ENCODE data around the gene NEUROG1. TPM values are rescaled to one million over a fixed set of nuclear protein-coding genes. Genes with fewer than 3 reads are reported as not detected.

Gene NEUROG1
- total RNA-seq, 1 experiment from 2014 or later: not detected

GRCh38 chr5:135567661-135568060 is 31.9 kb upstream of the NEUROG1 start:
- no peak for TF ChIP-seq CTCF (IDR thresholded peaks at IDR 0.05; ENCODE audit: unreplicated experiment)
- POLR2A ChIA-PET: interaction anchor here (2.0 to 2.1 kb wide), 2 partner anchors 9 to 87 kb away, joined by 6 to 7 read pairs; no protein-coding TSS in a partner anchor

GRCh38 chr5:135566422-135567400 is 30.9 kb upstream of the NEUROG1 start:
- H3K27me3 Mint-ChIP-seq (ENCODE audit: insufficient read depth, unreplicated experiment): peaks cover 16% of the 10 kb centered on the region
- intact Hi-C loops (cut with micrococcal nuclease): loop anchor here (1.0 kb wide), 1 partner anchor 104 kb away; no protein-coding TSS in a partner anchor
- no peak overlapping the region for H3K4me3 Mint-ChIP-seq (ENCODE audit: unreplicated experiment)
- DNase-seq (ENCODE audit: unreplicated experiment): no peak
- no peaks in the 10 kb centered on the region for H3K9me3 Mint-ChIP-seq (ENCODE audit: unreplicated experiment)
- peaks cover 9% of the 10 kb centered on the region for H3K4me1 Mint-ChIP-seq (ENCODE audit: insufficient read depth, unreplicated experiment)
- H3K36me3 Mint-ChIP-seq (ENCODE audit: insufficient read depth, unreplicated experiment): no peaks in the 10 kb centered on the region
- TF ChIP-seq CTCF (IDR thresholded peaks at IDR 0.05; ENCODE audit: unreplicated experiment): no peak
- POLR2A ChIA-PET: interaction anchor here (0.5 to 2.1 kb wide), 10 partner anchors 9 to 379 kb away, joined by 3 to 7 read pairs (median 4); no protein-coding TSS in a partner anchor
- no TSS peak for BruUV-seq (replicated peaks)
- CTCF ChIA-PET: interaction anchor here (0.6 to 32.2 kb wide), 96 partner anchors 7 to 1699 kb away, joined by 3 to 2166 read pairs (median 5); partner anchors contain the start of genes CXCL14, DCANP1, IL9 and SLC25A48
- no peak overlapping the region for H3K27ac Mint-ChIP-seq (ENCODE audit: low read depth, unreplicated experiment)

More at GRCh38 chr5:135567661-135568060, 31.9 kb upstream of the NEUROG1 start:
- CTCF ChIA-PET: interaction anchor here (0.6 to 32.2 kb wide), 28 partner anchors 8 to 645 kb away, joined by 3 to 2166 read pairs (median 12); partner anchors contain the start of genes CXCL14, SLC25A48 and TIFAB
- BruUV-seq (replicated peaks): no TSS peak
- DNase-seq (ENCODE audit: unreplicated experiment): no peak
- H3K27ac Mint-ChIP-seq (ENCODE audit: low read depth, unreplicated experiment): no peak overlapping the region
- H3K36me3 Mint-ChIP-seq (ENCODE audit: insufficient read depth, unreplicated experiment): no peaks in the 10 kb centered on the region
- H3K4me3 Mint-ChIP-seq (ENCODE audit: unreplicated experiment): no peak overlapping the region
- H3K27me3 Mint-ChIP-seq (ENCODE audit: insufficient read depth, unreplicated experiment): peaks cover 16% of the 10 kb centered on the region
- H3K4me1 Mint-ChIP-seq (ENCODE audit: insufficient read depth, unreplicated experiment): peaks cover 9% of the 10 kb centered on the region
- H3K9me3 Mint-ChIP-seq (ENCODE audit: unreplicated experiment): no peaks in the 10 kb centered on the region
- intact Hi-C loops (cut with micrococcal nuclease): no loop called here

GRCh38 chr5:135565725-135566421 is 30.1 kb upstream of the NEUROG1 start:
- peaks cover 16% of the 10 kb centered on the region for H3K27me3 Mint-ChIP-seq (ENCODE audit: insufficient read depth, unreplicated experiment)
- ChIA-PET CTCF (interaction anchor here (0.6 to 32.2 kb wide), 93 partner anchors 6 to 758 kb away, joined by 3 to 2166 read pairs (median 5); partner anchors contain the start of genes CXCL14, DCANP1, IL9 and SLC25A48), POLR2A (interaction anchor here (0.5 to 2.1 kb wide), 11 partner anchors 10 to 379 kb away, joined by 3 to 7 read pairs (median 4); no protein-coding TSS in a partner anchor)
- DNase-seq (ENCODE audit: unreplicated experiment): peak; percentile 76
- peak; percentile 94 for TF ChIP-seq CTCF (IDR thresholded peaks at IDR 0.05; ENCODE audit: unreplicated experiment)
- no peaks in the 10 kb centered on the region for H3K36me3 Mint-ChIP-seq (ENCODE audit: insufficient read depth, unreplicated experiment)
- intact Hi-C loops (cut with micrococcal nuclease): loop anchor here (1.0 kb wide), 1 partner anchor 104 kb away; no protein-coding TSS in a partner anchor
- no peak overlapping the region for H3K4me3 Mint-ChIP-seq (ENCODE audit: unreplicated experiment)
- H3K4me1 Mint-ChIP-seq (ENCODE audit: insufficient read depth, unreplicated experiment): peaks cover 11% of the 10 kb centered on the region
- H3K27ac Mint-ChIP-seq (ENCODE audit: low read depth, unreplicated experiment): no peak overlapping the region
- BruUV-seq (replicated peaks): no TSS peak
- H3K9me3 Mint-ChIP-seq (ENCODE audit: unreplicated experiment): no peaks in the 10 kb centered on the region

All from MCF 10A (cell line).